Fibroblast of lung (primary cell): ENCODE measurements around the gene ABLIM2. TPM values are rescaled to one million over a fixed set of nuclear protein-coding genes. Genes with fewer than 3 reads are reported as not detected.
"Not testable (repeated sequence)": the region's sequence is repeated elsewhere in the genome, so short reads cannot be mapped to it uniquely, and the experiment has no call there.

ENCODE experiments used
- DNase-seq, 2 donors: peaks; one replicate each; pipeline versions ENCODE4 v3.0.0 to v3.0.0-alpha.2; 2010; ENCODE audit warnings: low read depth in 2 of 2
- H2AFZ ChIP-seq: 2 replicates; pipeline ENCODE4 v1.5.1; 2012; ENCODE audit warnings: low read length, control low read depth, inconsistent platforms
- H3K27ac ChIP-seq: 2 replicates; pipeline ENCODE4 v1.5.1; 2011; ENCODE audit warnings: low read length, control low read depth; ENCODE audit not compliant: insufficient read depth
- H3K27me3 ChIP-seq: 2 replicates; pipeline ENCODE4 v1.5.1; 2011; ENCODE audit warnings: mild to moderate bottlenecking, low read length; ENCODE audit not compliant: control insufficient read depth, insufficient read depth
- H3K36me3 ChIP-seq: 2 replicates; pipeline ENCODE4 v1.5.1; 2011; ENCODE audit warnings: low read length; ENCODE audit not compliant: control insufficient read depth, insufficient read depth
- H3K4me1 ChIP-seq: 2 replicates; pipeline ENCODE4 v1.5.1; 2011; ENCODE audit warnings: low read length; ENCODE audit not compliant: control insufficient read depth, insufficient read depth; ENCODE audit errors: extremely low read depth
- H3K4me2 ChIP-seq: 2 replicates; pipeline ENCODE4 v1.5.1; 2011; ENCODE audit warnings: low read length, control low read depth; ENCODE audit not compliant: insufficient read depth; ENCODE audit errors: extremely low read depth
- H3K4me3 ChIP-seq, 4 experiments: fragments of 200-600 bp in 1 of 4; sonication (generic) in 1 of 4; replicated peaks in 1 of 4; 2 replicates each; pipeline ENCODE4 v1.5.1; 2011 to 2016; ENCODE audit warnings: low read length in 4 of 4, low read depth in 3 of 4, mild to moderate bottlenecking in 3 of 4, control low read depth in 2 of 4, inconsistent platforms in 1 of 4, mixed read lengths in 1 of 4; ENCODE audit not compliant: insufficient read depth in 1 of 4; ENCODE audit errors: control extremely low read depth in 1 of 4
- H3K79me2 ChIP-seq: 2 replicates; pipeline ENCODE4 v1.5.1; 2012; ENCODE audit warnings: mild to moderate bottlenecking, low read length, inconsistent platforms; ENCODE audit not compliant: control insufficient read depth, insufficient read depth
- H3K9ac ChIP-seq: 2 replicates; pipeline ENCODE4 v1.5.1; 2011; ENCODE audit warnings: mild to moderate bottlenecking, low read length, control low read depth; ENCODE audit not compliant: insufficient read depth
- H3K9me3 ChIP-seq: 2 replicates; pipeline ENCODE4 v1.5.1; 2012; ENCODE audit warnings: low read depth, low read length; ENCODE audit not compliant: control insufficient read depth, insufficient read depth
- H4K20me1 ChIP-seq: 2 replicates; pipeline ENCODE4 v1.5.1; 2011; ENCODE audit warnings: low read length; ENCODE audit not compliant: control insufficient read depth, insufficient read depth; ENCODE audit errors: extremely low read depth
- EZH2 ChIP-seq: IDR thresholded peaks from 2 replicates; pipeline ENCODE4 v1.5.1; 2012; ENCODE audit warnings: low read length, control low read depth, mild to moderate bottlenecking; ENCODE audit errors: missing control alignments
- polyA plus RNA-seq, 2 donors: library from polyadenylated mRNA; depleted of rRNA in 1 of 2; stranded (reverse) in 1 of 2; unstranded in 1 of 2; fragments of >200 nt; gene quantifications; 2 replicates each; pipeline ENCODE4 v1.2.1, GENCODE V29; 2011 to 2012; ENCODE audit warnings: missing spikeins in 1 of 2
- total RNA-seq: library from RNA; depleted of rRNA; stranded (reverse); fragments of >200 nt; gene quantifications from 2 replicates; pipeline ENCODE4 v1.2.1, GENCODE V29; 2014
- TF ChIP-seq, protein P1 (sequence below), 2 donors: IDR thresholded peaks in 1 of 2; conservative IDR thresholded peaks in 1 of 2; 1 replicate in 1 of 2; 2 replicates in 1 of 2; pipeline ENCODE4 v1.5.1; 2011 to 2012; ENCODE audit warnings: low read length in 2 of 2, control low read depth in 1 of 2, inconsistent platforms in 1 of 2, low read depth in 1 of 2, mild to moderate bottlenecking in 1 of 2

The ABLIM2 gene
- total and polyA plus RNA-seq, 2 donors (not counting 1 experiment from before 2014, with no cell fraction given): 0.66 to 2.6 TPM

DNA sequence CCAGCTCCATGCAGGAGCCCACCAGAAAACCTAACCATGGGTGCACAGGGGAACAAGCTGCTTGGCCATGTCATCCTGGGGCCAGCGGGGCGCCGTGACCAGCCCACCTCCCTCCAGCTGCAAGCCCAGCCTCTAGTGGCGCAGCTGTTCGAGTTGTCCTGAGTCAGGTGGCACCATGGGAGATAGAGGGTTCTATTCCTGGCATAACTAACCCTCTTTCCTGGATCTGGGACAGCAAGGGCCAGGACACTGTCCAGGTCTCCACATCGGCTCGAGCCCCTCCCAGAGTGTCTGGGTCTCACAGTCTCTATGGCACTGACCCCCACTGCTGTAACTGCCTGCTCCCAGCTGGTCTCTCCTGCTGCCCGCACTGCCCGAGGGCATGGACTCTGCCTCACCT, 16.7 kb downstream of the ABLIM2 start:
- Histone ChIP-seq H3K4me3 (no peak overlapping the region), H3K9me3 (no peaks in the 10 kb centered on the region), H3K27me3 (peaks cover 23% of the 10 kb centered on the region), H4K20me1 (no peaks in the 10 kb centered on the region), H3K4me1 (no peaks in the 10 kb centered on the region), H3K36me3 (no peaks in the 10 kb centered on the region), H3K4me2 (no peak overlapping the region), H2AFZ (no peak overlapping the region), H3K79me2 (no peaks in the 10 kb centered on the region), H3K27ac (no peak overlapping the region), H3K9ac (no peak overlapping the region)
- DNase-seq: no peak
- TF ChIP-seq, protein P1, sequence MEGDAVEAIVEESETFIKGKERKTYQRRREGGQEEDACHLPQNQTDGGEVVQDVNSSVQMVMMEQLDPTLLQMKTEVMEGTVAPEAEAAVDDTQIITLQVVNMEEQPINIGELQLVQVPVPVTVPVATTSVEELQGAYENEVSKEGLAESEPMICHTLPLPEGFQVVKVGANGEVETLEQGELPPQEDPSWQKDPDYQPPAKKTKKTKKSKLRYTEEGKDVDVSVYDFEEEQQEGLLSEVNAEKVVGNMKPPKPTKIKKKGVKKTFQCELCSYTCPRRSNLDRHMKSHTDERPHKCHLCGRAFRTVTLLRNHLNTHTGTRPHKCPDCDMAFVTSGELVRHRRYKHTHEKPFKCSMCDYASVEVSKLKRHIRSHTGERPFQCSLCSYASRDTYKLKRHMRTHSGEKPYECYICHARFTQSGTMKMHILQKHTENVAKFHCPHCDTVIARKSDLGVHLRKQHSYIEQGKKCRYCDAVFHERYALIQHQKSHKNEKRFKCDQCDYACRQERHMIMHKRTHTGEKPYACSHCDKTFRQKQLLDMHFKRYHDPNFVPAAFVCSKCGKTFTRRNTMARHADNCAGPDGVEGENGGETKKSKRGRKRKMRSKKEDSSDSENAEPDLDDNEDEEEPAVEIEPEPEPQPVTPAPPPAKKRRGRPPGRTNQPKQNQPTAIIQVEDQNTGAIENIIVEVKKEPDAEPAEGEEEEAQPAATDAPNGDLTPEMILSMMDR (conservative IDR thresholded peaks at IDR 0.05 in 1 of 2, IDR thresholded peaks at IDR 0.05 in 1 of 2; ENCODE audit: low read depth in 1 of 2, low read length in 2 of 2): no peak
- TF ChIP-seq EZH2: no peak

GRCh38 chr4:8140915-8141314, 17.7 kb downstream of the ABLIM2 start:
- H3K9me3 ChIP-seq: no peaks in the 10 kb centered on the region
- no peak overlapping the region for H3K27ac ChIP-seq
- H4K20me1 ChIP-seq: no peaks in the 10 kb centered on the region
- no peaks in the 10 kb centered on the region for H3K4me1 ChIP-seq
- H3K4me3 ChIP-seq: no peak overlapping the region
- no peak overlapping the region for H3K9ac ChIP-seq
- H3K79me2 ChIP-seq: no peaks in the 10 kb centered on the region
- no peaks in the 10 kb centered on the region for H3K36me3 ChIP-seq
- no peak overlapping the region for H2AFZ ChIP-seq
- TF ChIP-seq EZH2: no peak
- TF ChIP-seq, protein P1 (conservative IDR thresholded peaks at IDR 0.05 in 1 of 2, IDR thresholded peaks at IDR 0.05 in 1 of 2; ENCODE audit: low read depth in 1 of 2, low read length in 2 of 2): no peak
- H3K4me2 ChIP-seq: no peak overlapping the region
- peaks cover 18% of the 10 kb centered on the region for H3K27me3 ChIP-seq
- no peak for DNase-seq

GRCh38 chr4:8139726-8140125, 18.9 kb downstream of the ABLIM2 start:
- not testable (repeated sequence) for H3K4me3 ChIP-seq, H3K36me3 ChIP-seq, H3K4me2 ChIP-seq, H3K9me3 ChIP-seq, H3K27me3 ChIP-seq, H3K27ac ChIP-seq, H4K20me1 ChIP-seq, H3K4me1 ChIP-seq, DNase-seq, H3K9ac ChIP-seq, H2AFZ ChIP-seq, H3K79me2 ChIP-seq
